Neural progenitor cell (in vitro differentiated cells): Measurements from ENCODE around the gene TGFB1. TPM values are rescaled to one million over a fixed set of nuclear protein-coding genes. Genes with fewer than 3 reads are reported as not detected.

Experiments used
- DNase-seq: peaks from one replicate; pipeline ENCODE4 v3.0.0-alpha.2; 2016; ENCODE audit warnings: low spot score
- H2AFZ ChIP-seq: fragments of 200-600 bp; sonication (generic); replicated peaks from 2 replicates; pipeline ENCODE4 v1.6.1; 2016; ENCODE audit warnings: antibody characterized with exemption
- H3F3A ChIP-seq: fragments of 200-600 bp; sonication (generic); 2 replicates; pipeline ENCODE4 v1.6.1; 2016; ENCODE audit warnings: antibody characterized with exemption, low read depth
- H3K27ac ChIP-seq: fragments of 200-600 bp; sonication (generic); 2 replicates; pipeline ENCODE4 v1.5.1; 2016; ENCODE audit warnings: mild to moderate bottlenecking
- H3K27me3 ChIP-seq: fragments of 200-600 bp; sonication (generic); 2 replicates; pipeline ENCODE4 v1.6.1; 2016; ENCODE audit warnings: mild to moderate bottlenecking, moderate library complexity
- H3K36me3 ChIP-seq: fragments of 200-600 bp; sonication (generic); 2 replicates; pipeline ENCODE4 v1.5.1; 2016
- H3K4me1 ChIP-seq: fragments of 200-600 bp; sonication (generic); 2 replicates; pipeline ENCODE4 v1.6.1; 2016; ENCODE audit warnings: mixed run types
- H3K4me2 ChIP-seq: fragments of 200-600 bp; sonication (generic); 2 replicates; pipeline ENCODE4 v1.6.1; 2016
- H3K4me3 ChIP-seq: fragments of 200-600 bp; sonication (generic); 2 replicates; pipeline ENCODE4 v1.5.1; 2016
- H3K79me2 ChIP-seq: fragments of 200-600 bp; sonication (generic); 2 replicates; pipeline ENCODE4 v1.6.1; 2016; ENCODE audit warnings: low read depth
- H3K9ac ChIP-seq: fragments of 200-600 bp; sonication (generic); 2 replicates; pipeline ENCODE4 v1.6.1; 2016
- H3K9me3 ChIP-seq: fragments of 200-600 bp; sonication (generic); 2 replicates; pipeline ENCODE4 v1.5.1; 2016; ENCODE audit warnings: low read depth
- H4K20me1 ChIP-seq: fragments of 200-600 bp; sonication (generic); 2 replicates; pipeline ENCODE4 v1.6.1; 2016; ENCODE audit warnings: low read depth
- H3K27ac Mint-ChIP-seq: 3 replicates; pipeline ENCODE4 v1.8.0; 2021; ENCODE audit warnings: mixed read lengths
- H3K27me3 Mint-ChIP-seq: 2 replicates; pipeline ENCODE4 v1.8.0; 2022; ENCODE audit warnings: low read depth, mild to moderate bottlenecking, inconsistent platforms, moderate library complexity, mixed read lengths; ENCODE audit not compliant: insufficient read depth
- H3K36me3 Mint-ChIP-seq: 3 replicates; pipeline ENCODE4 v1.8.0; 2021; ENCODE audit warnings: mixed read lengths
- H3K4me1 Mint-ChIP-seq: 3 replicates; pipeline ENCODE4 v1.8.0; 2021; ENCODE audit warnings: mixed read lengths
- H3K4me3 Mint-ChIP-seq: 3 replicates; pipeline ENCODE4 v1.8.0; 2021; ENCODE audit warnings: mild to moderate bottlenecking, moderate library complexity, mixed read lengths
- H3K9me3 Mint-ChIP-seq: 3 replicates; pipeline ENCODE4 v1.8.0; 2020; ENCODE audit warnings: mixed read lengths
- EZH2 ChIP-seq: fragments of 200-600 bp; sonication (generic); IDR thresholded peaks from 2 replicates; pipeline ENCODE4 v1.6.1; 2017; ENCODE audit warnings: antibody characterized with exemption, mild to moderate bottlenecking, moderate library complexity
- EZH2phosphoT487 ChIP-seq: fragments of 200-600 bp; sonication (generic); IDR thresholded peaks from 2 replicates; pipeline ENCODE4 v1.6.1; 2017; ENCODE audit warnings: antibody characterized with exemption
- total RNA-seq: library from RNA; depleted of rRNA; stranded (reverse); fragments of >200 nt; gene quantifications from 2 replicates; pipeline ENCODE4 v1.2.3, GENCODE V29; 2015; ENCODE audit warnings: low replicate concordance
- TF ChIP-seq, protein P1 (sequence below): fragments of 200-600 bp; sonication (generic); IDR thresholded peaks from 2 replicates; pipeline ENCODE4 v1.5.1; 2017; ENCODE audit warnings: antibody characterized with exemption, mild to moderate bottlenecking

Gene TGFB1
- total RNA-seq, 1 donor from 2014 or later, result 0.65 TPM

DNA sequence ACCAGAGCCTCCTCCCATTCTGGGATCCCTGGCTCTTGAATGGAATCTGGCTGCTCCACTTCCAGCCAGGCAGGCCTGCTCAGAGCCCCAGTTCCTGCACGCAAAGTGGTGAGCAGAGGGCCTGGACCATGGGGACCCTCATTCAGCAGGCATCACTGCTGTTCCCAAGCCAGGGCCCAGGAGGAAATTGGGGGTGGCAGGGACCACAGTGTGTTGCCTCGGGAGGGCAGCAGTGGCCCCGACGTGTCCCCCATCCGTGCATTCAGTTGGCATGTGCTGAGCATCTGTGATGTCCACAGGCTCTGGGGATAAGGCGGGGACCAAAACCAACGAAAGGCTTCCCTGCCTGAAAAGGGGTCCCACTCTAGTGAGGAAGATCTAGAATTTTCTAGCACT lies 32.5 kb downstream of the TGFB1 start:
- Histone ChIP-seq H3K36me3 (peaks cover 4% of the 10 kb centered on the region), H3K4me2 (no peak overlapping the region), H3K9ac (no peak overlapping the region), H3K4me3 (no peak overlapping the region), H4K20me1 (peaks cover 21% of the 10 kb centered on the region), H3K9me3 (no peaks in the 10 kb centered on the region), H3K4me1 (peaks cover 18% of the 10 kb centered on the region), H2AFZ (no peak overlapping the region), H3F3A (peaks cover 21% of the 10 kb centered on the region), H3K79me2 (no peaks in the 10 kb centered on the region), H3K27ac (no peak overlapping the region), H3K27me3 (peaks cover 8% of the 10 kb centered on the region)
- Mint-ChIP-seq H3K9me3 (no peaks in the 10 kb centered on the region), H3K27me3 (peaks cover 8% of the 10 kb centered on the region), H3K4me1 (peaks cover 31% of the 10 kb centered on the region), H3K4me3 (no peak overlapping the region), H3K27ac (no peak overlapping the region), H3K36me3 (peaks cover 18% of the 10 kb centered on the region)
- TF ChIP-seq EZH2 (no peak), EZH2phosphoT487 (no peak)
- TF ChIP-seq, protein P1, sequence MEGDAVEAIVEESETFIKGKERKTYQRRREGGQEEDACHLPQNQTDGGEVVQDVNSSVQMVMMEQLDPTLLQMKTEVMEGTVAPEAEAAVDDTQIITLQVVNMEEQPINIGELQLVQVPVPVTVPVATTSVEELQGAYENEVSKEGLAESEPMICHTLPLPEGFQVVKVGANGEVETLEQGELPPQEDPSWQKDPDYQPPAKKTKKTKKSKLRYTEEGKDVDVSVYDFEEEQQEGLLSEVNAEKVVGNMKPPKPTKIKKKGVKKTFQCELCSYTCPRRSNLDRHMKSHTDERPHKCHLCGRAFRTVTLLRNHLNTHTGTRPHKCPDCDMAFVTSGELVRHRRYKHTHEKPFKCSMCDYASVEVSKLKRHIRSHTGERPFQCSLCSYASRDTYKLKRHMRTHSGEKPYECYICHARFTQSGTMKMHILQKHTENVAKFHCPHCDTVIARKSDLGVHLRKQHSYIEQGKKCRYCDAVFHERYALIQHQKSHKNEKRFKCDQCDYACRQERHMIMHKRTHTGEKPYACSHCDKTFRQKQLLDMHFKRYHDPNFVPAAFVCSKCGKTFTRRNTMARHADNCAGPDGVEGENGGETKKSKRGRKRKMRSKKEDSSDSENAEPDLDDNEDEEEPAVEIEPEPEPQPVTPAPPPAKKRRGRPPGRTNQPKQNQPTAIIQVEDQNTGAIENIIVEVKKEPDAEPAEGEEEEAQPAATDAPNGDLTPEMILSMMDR, result no peak
- no peak for DNase-seq

DNA sequence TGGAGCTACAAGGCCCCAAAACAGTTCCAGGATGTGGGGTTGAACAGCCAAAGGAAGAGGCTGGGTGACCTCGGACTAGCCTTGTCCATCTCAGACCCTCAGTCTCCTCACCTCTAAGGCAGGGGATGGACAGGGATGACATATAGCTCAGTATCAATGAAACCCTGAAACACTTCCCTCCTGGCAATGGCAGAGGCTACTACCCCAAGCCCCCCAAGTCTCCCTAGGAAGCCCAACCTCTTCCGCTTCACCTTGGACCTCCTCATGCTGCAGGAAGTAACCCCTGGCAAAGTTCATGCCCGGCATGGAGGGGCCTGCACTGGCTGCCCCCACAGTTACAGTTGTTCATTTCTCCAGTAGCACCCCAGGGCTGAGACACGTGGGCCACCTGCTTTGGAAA lies 33.2 kb downstream of the TGFB1 start:
- Mint-ChIP-seq H3K27me3 (peaks cover 7% of the 10 kb centered on the region), H3K36me3 (peaks cover 21% of the 10 kb centered on the region), H3K27ac (no peak overlapping the region), H3K4me1 (peaks cover 28% of the 10 kb centered on the region), H3K4me3 (no peak overlapping the region), H3K9me3 (no peaks in the 10 kb centered on the region)
- H3K79me2 ChIP-seq, result no peaks in the 10 kb centered on the region
- H3K9me3 ChIP-seq, result no peaks in the 10 kb centered on the region
- H3K36me3 ChIP-seq, result peaks cover 4% of the 10 kb centered on the region
- H4K20me1 ChIP-seq, result peaks cover 21% of the 10 kb centered on the region
- no peak overlapping the region for H3K4me2 ChIP-seq
- H3K4me1 ChIP-seq, result peaks cover 13% of the 10 kb centered on the region
- H3K4me3 ChIP-seq, result no peak overlapping the region
- H3F3A ChIP-seq, result peaks cover 21% of the 10 kb centered on the region
- H3K27me3 ChIP-seq, result peaks cover 1% of the 10 kb centered on the region
- no peak for DNase-seq
- TF ChIP-seq EZH2phosphoT487 (no peak), EZH2 (no peak)
- TF ChIP-seq, protein P1, result no peak
- no peak overlapping the region for H2AFZ ChIP-seq
- no peak overlapping the region for H3K27ac ChIP-seq
- no peak overlapping the region for H3K9ac ChIP-seq

DNA sequence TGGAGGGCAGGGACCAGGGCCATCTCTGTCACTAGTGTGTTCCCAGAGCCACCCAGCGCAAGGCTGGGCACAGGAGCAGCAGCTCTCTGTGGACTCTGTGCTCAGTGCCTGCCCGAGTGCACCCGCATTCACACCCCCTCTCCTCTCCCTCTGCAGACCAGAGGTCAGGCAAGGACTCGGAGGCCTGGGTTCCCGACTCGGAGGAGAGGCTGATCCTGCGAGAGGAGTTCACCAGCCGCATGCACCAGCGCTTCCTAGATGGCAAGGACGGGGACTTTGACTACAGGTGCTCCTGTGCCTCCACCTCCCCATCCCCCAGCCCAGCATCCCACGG lies 33.6 kb downstream of the TGFB1 start:
- Mint-ChIP-seq H3K27me3 (peaks cover 7% of the 10 kb centered on the region), H3K36me3 (peaks cover 21% of the 10 kb centered on the region), H3K4me1 (peaks cover 24% of the 10 kb centered on the region), H3K27ac (no peak overlapping the region), H3K4me3 (no peak overlapping the region), H3K9me3 (no peaks in the 10 kb centered on the region)
- Histone ChIP-seq H2AFZ (no peak overlapping the region), H3K4me3 (no peak overlapping the region), H3F3A (peaks cover 19% of the 10 kb centered on the region), H3K4me2 (no peak overlapping the region), H3K27ac (no peak overlapping the region), H3K4me1 (peaks cover 10% of the 10 kb centered on the region), H3K9ac (no peak overlapping the region), H4K20me1 (peaks cover 21% of the 10 kb centered on the region), H3K9me3 (no peaks in the 10 kb centered on the region), H3K27me3 (no peaks in the 10 kb centered on the region), H3K79me2 (no peaks in the 10 kb centered on the region), H3K36me3 (peaks cover 4% of the 10 kb centered on the region)
- no peak for DNase-seq
- TF ChIP-seq EZH2 (no peak), EZH2phosphoT487 (no peak)
- TF ChIP-seq, protein P1, result no peak
